HL-60/S4 treated with phorbol 12-myristate 13-acetate at 8.2 ng/mL for 4 days and 3 days (cell line): ENCODE measurements around the gene LGMN.
"Not testable (repeated sequence)": the region's sequence is repeated elsewhere in the genome, so short reads cannot be mapped to it uniquely, and the experiment has no call there.

ENCODE experiments used
- in situ Hi-C: fragments of 300-500 bp; cut with MboI; formaldehyde crosslinking; loops from 2 replicates; pipeline ENCODE4 v1.15.0; 2022; ENCODE audit warnings: low sequenced_read_pairs

LGMN gene

DNA sequence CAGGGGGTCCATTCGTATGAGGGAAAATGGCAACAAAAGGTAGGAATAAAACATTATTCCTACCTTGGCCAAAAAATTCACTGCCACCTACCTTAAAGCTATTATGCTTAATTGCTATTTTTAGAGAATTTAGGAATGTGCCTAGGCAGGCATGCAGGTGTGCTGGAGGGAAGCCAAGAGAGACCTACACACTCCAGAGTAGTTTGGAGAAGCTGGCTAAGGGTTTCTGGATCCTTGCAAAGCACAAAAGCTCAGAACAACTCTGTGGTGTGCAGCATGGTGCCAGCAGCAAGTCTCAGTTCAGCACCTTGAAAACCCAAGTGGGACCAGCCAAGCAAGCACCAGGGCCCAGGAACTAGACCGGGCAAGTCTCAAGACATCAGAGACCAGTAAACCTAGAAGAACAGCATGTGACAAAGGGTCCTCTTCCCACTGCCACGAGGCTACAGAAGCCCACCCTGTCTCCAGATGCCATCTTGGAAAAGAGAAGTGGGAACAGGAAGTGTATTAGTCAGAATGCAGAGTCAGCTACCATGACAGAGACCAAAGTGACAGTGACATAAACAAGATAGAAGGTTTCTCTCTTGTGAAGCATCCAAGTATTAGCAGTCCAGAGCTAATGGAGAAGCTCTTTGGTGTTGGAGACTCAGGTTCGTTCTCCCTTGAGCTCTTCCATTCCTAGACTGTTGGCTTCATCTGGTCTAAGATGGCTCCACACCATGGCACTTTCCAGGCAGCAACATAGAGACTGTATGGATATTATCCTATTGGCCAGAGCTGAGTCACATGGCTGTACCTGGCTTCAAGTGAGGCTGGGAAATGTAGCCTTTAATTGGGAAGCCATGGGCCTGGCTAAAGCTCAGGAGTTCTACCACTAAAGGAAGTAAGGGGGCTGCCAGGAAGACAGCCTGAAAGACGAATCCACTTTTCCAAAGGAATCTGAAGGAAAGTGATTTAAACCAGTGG lies 15.5 kb upstream of the LGMN start:
- in situ Hi-C loops: not testable (repeated sequence)

DNA sequence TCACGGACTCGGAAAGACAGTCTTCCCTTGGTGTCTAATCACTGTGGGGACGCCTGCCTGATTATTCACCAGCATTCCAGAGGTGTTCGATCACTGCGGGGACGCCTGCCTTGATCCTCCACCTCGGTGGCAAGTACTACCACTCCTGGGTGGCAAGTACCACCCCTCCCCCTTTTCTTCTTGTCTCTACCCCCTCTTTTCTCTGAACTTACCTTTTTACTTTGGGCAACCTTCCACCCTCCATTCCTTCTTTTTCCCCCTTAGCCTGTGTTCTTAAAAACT lies 12.0 kb upstream of the LGMN start:
- in situ Hi-C loops: no loop called here

DNA sequence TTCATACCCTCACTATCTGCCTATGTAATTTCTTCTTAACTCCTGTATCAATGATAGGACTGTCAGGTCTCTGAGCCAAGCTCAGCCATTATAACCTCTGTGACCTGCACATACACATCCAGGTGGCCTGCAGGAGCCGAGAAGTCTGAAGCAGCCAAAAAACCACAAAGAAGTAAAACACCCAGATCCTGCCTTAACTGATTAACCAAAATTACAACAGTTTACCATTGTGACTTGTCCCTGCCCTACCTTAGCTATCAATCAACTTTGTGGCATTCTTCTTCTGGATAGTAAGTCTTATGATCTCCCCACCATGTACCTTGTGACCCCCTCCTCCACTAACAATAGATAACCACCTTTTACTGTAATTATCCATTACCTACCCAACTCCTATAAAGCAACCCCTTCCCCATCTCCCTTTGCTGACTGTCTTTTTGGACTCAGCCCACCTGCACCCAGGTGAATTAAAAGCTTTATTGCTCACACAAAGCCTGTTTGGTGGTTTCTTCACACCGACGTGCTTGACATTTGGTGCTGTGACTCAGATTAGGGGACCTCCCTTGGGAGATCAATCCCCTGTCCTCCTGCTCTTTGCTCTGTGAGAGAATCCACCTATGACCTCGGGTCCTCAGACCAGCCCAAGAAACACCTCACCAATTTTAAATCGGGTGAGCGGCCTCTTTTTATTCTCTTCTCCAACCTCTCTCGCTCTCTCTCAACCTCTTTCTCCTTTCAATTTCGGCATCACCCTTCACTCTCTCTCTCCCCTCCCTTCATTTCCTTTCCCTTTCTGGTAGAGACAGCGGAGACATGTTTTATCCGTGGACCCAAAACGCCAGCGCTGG lies 11.5 kb upstream of the LGMN start:
- in situ Hi-C loops: no loop called here

DNA sequence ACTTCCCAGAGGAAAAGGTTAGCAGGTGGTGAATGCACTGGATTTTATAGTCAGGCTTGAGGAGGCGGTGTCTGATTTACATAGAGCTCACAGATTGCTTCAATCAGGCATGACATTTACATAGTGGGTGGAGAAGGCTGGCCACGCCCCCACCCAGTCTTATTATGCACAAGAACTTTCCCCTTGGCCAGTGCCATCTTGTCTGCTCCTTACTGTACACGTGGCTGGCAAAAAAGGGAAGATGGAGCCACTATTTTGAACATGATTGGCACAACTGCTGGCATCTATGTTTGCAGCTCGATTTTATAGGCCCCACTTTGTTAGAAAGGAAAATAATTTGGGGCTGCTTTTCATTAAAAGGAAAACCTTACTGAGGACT lies 10.9 kb upstream of the LGMN start:
- in situ Hi-C loops: no loop called here

DNA sequence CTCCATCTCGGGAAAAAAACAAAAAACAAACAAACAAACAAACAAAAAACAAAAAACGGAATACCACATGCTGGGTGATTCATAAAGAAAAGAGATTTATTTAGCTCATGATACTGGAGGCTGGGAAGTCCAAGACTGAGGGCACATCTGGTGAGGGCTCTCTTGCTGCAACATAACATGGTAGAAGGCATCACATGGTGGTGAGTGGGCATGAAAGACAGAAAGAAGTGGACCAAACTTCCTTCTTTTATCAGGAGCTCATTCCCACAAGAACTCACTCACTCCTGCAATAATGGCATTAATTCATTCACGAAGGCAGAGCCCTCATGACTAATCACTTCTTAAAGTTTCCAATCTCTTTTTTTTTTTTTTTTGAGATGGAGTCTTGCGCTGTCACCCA lies 8.0 kb upstream of the LGMN start:
- in situ Hi-C loops: no loop called here

DNA sequence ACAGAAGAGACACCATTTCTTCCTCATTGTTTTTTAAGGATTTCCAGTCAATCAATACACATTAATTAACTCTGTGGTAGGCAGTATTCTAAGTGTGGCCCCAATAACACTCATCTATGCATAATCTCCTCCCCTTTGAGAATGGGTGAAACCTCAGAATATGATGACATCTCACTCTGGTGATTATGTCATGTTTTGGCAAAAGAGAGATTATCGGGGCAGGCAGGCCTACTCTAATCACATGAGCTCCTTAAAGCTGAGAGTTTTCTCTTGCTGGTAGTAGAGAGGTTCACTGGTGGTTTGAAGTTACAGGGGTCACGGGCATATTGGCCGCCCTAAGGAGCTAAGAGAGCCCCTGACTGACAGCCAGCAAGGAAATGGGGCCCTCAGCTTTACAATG lies 7.1 kb upstream of the LGMN start:
- in situ Hi-C loops: no loop called here

DNA sequence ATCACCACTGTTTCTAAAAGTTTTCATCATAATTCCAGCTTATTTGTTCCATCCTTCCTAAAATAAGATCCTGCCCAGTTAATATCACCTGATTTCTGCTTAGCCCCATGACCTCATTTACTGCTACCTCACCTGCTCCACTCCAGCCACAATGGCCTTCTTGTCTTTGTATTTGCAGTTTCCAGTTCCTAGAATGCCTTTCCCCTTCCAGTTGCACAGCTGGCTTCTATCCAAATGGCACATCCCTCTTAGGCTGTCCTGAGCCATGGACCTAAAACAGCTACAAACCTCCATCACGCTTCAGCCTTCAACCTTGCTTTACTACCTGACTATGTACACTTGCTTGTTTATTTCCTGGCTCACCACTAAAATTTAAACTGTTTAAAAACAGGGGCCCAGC lies 6.5 kb upstream of the LGMN start:
- in situ Hi-C loops: no loop called here

DNA sequence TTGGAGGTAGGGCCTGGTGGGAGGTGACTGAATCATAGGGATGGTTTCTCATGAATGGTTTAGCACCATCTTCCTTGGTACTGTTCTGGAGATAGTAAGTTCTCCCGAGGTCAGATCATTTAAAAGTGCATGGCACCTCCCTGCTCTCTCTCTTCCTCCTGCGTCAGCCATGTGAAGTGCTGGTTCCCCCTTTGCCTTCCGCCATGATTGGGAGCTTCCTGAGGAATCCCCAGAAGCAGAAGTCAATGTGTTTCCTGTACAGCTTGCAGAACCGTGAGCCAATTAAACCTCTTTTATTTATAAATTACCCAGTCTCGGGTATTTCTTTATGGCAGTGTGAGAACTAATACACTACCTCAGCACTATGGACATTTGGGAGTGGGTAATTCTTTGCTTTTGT lies 4.8 kb upstream of the LGMN start:
- in situ Hi-C loops: no loop called here

DNA sequence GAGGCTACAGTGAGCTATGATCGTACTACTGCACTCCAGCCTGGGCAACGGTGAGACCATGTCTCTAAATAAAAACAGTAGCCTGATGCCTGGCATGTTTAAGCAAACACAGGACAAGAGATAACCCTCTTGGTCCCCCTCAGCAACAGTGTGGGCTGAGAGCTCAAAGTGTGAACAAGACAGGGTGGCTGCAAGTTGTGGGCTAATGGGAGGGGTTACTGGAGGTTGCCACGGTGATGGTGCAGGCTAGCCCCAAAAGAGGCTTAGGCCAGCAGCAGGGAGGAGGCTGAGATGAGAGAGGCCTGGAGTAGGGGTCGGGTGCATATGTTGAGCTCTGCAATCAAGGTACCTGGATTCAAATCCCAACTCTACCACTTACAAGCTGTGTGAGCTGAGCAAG lies 3.4 kb upstream of the LGMN start:
- in situ Hi-C loops: no loop called here

DNA sequence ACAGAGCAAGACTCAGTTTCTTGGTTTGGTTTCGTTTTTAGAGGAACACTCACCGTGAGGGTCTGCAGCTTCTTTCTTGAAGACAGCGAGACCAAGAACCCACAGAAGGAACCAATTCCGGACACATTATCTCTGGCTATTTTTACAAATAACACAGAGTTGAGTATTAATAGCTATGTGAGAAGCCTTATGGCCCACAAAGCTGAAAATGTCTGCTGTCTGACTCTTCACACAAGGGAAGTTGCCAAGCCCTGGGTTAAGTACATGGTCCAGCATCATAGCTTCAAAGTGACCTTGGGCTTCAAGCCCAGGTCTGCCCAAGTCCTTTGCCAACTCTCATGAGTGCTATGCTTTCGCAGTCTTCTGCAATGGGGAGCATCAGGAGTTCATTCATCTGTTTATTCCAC lies 2.6 kb upstream of the LGMN start:
- in situ Hi-C loops: no loop called here

DNA sequence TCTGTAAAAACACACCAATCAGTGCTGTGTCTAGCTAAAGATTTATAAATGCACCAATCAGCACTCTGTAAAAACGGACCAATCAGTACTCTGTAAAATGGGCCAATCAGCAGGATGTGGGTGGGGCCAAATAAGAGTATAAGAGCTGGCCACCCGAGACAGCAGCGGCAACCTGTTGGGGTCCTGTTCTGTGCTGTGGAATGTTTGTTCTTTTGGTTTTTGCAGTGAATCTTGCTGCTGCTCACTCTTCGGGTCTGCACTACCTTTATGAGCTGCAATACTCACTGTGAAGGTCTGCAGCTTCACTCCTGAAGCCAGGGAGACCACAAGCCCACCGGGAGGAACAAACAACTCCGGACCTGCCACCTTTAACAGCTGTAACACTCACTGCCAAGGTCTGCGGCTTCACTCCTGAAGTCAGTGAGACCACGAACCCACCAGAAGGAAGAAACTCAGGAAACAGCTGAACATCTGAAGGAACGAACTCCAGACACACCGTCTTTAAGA lies 1.8 kb upstream of the LGMN start:
- in situ Hi-C loops: not testable (repeated sequence)

DNA sequence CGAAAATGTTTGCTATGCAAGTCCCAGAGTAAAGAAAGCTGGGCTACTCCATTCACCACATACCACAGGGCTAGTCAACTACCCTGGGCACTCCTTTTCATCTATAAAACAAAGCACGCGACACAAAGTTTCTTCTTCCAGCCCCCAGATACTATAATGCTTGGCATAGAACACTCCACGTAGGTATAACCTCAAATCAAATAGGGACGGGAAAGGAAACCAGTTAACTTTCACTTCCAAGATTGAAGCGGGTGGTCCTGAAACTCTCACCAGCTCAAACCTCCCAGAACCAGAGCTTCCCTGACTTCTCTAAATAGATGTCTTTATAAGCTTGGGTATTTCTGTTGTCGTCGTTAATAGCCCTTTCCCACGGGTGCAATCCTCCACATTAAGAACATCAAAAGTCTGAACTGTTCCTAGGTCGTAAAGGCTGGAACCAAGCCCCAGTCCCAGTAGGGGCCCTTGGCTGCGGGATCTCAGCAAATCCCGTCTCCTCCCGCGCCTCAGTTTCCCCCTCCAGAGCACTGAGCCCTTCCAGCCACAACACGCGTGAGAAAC lies 647 bp downstream of the LGMN start:
- in situ Hi-C loops: no loop called here

DNA sequence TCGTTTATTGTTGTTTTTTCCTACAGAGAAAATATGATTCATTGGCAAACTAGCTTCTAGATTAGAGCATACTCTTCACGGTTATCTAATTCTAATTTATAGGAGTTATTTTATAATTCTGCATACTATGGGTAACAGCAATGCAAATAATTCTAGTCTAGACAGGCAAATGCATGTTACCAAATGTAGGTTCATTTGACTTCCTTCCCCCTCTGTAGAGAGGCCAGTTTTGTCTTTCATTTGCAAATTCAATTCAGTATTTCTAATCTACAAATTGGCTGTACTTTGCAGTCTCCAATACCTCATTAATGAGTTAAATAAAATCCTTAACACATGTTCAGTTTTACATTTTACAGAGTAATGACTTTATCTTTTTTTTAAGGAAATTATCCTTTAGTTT lies 4.2 kb downstream of the LGMN start:
- in situ Hi-C loops: no loop called here

DNA sequence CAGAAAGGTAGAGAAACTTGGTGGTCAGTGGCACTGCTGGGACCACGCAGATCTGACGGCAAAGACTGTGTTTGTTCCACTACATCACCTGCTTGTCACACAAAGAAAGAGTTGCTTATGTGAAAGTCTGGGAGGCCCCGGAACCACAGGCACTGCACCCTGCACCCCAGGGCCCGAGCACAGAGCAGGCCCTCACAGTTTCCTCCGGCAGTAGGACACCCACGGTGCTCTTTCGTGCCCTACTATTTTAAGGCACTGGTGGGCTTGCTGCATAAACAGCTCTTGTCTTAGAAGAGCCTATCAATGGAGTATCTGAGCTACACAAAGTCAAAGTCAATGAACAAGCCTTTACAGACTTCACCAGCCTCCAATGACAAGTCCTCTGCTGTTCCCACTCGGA lies 8.0 kb downstream of the LGMN start:
- in situ Hi-C loops: no loop called here

DNA sequence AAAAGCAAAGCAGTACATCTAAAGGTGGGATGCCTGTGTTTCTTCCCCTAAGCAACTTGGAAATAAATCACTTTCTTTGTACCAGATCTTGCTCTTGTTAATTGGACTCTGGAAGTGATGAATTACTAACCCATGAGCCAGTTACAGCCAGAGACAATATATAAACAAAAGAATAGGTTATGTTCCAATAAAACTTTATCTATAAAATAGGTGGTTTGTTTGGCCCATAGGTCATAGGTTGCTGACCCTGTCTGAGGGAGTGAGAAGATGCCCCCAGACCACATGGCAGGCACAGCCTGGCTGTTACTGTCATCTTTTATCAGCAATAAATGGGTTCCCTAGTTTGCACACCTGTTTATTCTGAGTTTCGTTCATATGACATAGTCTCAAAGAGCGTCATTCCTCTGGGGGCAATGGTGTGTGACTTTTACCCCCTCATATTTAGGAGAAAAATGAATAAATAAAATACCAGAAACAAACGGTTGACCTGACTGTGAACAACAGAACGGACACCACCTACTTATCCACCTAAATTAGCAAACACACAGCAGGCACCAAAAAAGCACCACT lies 10.7 kb downstream of the LGMN start:
- in situ Hi-C loops: no loop called here

DNA sequence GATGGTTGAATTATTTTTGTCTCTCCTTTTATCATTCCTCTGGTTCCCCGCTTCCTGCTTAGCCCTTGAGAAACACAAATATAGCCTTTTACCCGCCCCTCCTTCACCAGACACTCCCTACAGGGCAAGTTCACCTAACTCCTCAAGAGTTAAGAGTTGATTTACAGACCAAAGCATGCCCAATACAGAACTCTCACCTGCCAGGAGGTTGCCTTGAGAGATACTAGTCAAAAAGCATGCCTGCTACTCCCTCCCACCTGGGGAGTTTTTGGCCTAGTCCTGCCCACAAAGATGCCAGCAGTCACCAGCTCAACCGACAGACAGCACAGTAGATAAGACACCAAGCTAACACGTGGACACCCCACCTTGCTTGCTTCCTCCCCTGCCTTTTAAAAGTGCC lies 11.2 kb downstream of the LGMN start:
- in situ Hi-C loops: no loop called here

DNA sequence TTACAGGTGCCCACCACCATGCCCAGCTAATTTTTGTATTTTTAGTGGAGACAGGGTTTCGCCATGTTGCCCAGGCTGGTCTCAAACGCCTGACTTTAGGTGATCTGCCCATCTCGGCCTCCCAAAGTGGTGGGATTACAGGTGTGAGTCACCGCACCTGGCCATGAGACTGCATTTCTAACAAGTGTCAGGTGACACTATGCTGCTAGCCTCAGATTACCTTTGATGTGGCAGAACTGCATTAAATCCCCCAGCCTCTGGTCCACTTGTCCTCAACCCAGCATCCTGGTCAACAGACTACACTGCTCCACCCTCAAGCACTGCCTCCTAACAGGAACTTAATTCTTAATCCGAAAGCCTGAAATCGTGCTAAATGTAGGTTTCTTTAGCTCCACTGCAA lies 13.1 kb downstream of the LGMN start:
- in situ Hi-C loops: no loop called here

DNA sequence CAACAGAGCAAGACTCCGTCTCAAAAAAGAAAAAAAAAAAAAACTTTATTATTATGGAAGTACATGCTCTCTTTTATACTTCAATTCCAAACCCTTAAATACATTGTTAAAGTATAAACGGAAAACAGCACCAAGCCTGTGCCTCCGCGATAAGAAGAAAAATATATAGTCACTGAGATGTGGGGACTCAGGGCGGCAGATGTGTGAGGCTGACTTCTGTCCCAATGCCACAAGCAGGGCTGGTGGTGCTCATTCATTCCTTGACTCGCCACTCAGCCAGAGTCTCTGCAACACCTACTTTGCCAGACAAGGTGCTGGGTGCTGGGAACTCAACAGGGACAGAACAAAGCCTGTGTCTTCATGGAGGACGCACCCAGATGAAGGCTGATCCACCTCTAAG lies 13.8 kb downstream of the LGMN start:
- in situ Hi-C loops: no loop called here

DNA sequence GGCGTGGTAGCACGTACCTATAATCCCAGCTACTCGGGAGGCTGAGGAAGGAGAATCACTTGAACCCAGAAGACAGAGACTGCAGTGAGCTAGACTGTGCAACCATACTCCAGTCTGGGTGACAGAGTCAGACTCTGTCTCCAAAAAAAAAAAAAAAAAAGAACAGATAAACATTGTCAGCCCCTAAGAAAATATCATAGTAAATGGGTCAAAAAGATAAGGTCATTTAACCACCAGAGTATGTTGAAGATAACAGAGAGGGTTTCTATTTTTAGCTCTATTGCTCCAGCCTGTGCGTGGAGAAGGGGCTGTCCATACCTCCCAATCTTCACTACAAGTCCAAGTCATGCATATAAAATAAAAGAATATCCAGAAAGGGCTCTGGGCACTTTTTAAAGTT lies 15.4 kb downstream of the LGMN start:
- in situ Hi-C loops: no loop called here

DNA sequence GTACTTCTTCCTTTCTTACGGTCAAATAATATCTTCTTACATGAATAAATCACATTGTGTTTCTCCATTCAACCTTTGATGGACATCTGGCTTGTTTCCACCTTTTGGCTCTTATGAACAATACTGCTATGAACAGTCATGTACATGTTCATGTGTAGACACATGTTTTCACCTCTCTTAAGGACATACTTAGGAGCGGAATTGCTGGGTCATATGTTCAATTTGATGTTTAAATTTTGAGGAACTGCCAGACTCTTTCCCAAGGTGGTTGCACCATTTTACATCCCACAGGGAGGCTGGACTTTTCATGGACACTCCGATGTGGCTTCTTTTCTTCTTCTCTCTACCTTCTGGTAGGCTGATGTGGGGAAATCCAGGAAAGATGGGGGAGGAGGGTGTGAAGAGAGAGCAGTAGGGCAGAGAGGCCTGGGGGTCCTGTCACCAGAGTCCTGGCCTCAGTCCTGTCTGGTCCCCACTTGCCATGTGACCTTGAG lies 16.8 kb downstream of the LGMN start:
- in situ Hi-C loops: no loop called here

DNA sequence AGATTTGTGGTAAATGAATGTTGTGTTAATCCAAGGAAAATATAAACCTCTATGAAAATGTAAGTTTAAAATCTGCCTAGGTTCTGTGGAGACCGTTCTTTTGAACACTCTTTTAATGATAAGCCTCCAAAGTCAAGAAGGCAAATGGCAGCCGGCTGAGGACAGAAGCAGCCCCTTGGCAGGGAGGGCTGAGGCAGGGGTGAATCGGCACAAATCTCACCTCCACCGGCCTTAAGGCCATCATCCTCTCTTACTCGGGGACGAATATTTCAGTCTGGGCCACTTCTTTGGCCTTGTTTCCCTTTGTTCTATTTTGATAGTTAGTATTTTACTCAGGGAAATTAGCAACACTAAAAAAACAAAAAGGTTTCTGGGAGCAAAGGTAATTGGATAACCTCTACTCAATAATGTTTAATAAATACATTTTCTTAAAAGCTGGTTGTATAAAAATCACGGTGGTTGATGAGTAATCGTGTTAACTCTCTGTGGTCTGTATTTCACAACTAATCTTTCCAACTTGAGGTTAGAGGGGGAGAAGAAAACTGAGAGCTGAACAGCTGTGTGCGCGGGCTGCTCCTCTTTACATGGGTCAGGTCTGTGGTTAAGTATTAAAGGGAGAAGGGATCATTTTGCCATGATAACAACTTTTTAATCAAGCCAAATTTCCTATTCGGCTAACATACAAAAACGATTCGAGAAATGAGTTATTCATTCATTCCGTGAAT lies 18.6 kb downstream of the LGMN start:
- in situ Hi-C loops: no loop called here
